PFSK-1 (cell line): ENCODE measurements around the gene IZUMO1.

Experiments
- FOXP2 ChIP-seq: optimal IDR thresholded peaks from 2 replicates; pipeline ENCODE3; 2011; ENCODE audit warnings: borderline replicate concordance, control low read depth, inconsistent platforms; ENCODE audit not compliant: insufficient read depth; ENCODE audit errors: extremely low read length, extremely low read depth
- POLR2AphosphoS5 ChIP-seq: IDR thresholded peaks from 2 replicates; pipeline ENCODE4 v1.6.1; 2012; ENCODE audit warnings: low read depth, mild to moderate bottlenecking, control low read depth, low read length, moderate library complexity
- SIN3A ChIP-seq: IDR thresholded peaks from 2 replicates; pipeline ENCODE4 v1.6.1; 2012; ENCODE audit warnings: mild to moderate bottlenecking, low read length, moderate library complexity, borderline replicate concordance; ENCODE audit not compliant: insufficient read depth
- TAF1 ChIP-seq: IDR thresholded peaks from 2 replicates; pipeline ENCODE4 v1.6.1; 2012; ENCODE audit warnings: low read length, control low read depth, borderline replicate concordance; ENCODE audit not compliant: insufficient read depth
- TF ChIP-seq, protein P1 (sequence below), 2 experiments: IDR thresholded peaks; 2 replicates each; pipeline versions ENCODE4 v1.6.1 to v1.8.0; 2011 to 2012; ENCODE audit warnings: low read depth in 2 of 2, low read length in 2 of 2, control low read depth in 1 of 2, inconsistent platforms in 1 of 2, mild to moderate bottlenecking in 1 of 2, moderate library complexity in 1 of 2; ENCODE audit not compliant: insufficient read depth in 1 of 2

The IZUMO1 gene

DNA sequence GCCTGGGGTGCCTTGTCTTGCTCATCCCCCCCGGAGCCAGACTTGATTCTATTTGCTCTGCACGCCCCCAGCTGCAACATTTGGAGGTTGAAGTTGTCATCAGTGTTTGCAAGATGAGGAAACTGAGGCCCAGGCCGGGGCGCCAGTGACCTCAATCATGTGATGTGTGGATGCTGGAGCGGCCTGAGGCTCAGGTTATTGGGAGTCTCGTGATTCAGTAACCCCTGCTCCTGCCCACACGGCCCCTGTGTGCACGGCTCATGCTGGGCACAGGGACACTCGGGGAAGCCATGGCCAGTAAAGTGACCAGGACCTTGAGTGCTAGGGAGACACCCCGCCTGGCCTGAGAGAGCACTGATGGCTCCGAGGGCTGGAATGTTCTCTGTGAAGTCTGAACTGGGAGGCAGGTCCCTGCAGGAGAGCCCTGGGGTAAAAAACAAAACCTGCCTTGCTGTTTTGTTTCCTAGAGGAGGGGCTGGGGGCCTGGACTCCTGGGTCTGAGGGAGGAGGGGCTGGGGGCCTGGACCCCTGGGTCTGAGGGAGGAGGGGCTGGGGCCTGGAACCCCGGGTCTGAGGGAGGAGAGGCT is 10.5 kb upstream of the IZUMO1 start:
- TF ChIP-seq TAF1, result no peak
- TF ChIP-seq, protein P1, sequence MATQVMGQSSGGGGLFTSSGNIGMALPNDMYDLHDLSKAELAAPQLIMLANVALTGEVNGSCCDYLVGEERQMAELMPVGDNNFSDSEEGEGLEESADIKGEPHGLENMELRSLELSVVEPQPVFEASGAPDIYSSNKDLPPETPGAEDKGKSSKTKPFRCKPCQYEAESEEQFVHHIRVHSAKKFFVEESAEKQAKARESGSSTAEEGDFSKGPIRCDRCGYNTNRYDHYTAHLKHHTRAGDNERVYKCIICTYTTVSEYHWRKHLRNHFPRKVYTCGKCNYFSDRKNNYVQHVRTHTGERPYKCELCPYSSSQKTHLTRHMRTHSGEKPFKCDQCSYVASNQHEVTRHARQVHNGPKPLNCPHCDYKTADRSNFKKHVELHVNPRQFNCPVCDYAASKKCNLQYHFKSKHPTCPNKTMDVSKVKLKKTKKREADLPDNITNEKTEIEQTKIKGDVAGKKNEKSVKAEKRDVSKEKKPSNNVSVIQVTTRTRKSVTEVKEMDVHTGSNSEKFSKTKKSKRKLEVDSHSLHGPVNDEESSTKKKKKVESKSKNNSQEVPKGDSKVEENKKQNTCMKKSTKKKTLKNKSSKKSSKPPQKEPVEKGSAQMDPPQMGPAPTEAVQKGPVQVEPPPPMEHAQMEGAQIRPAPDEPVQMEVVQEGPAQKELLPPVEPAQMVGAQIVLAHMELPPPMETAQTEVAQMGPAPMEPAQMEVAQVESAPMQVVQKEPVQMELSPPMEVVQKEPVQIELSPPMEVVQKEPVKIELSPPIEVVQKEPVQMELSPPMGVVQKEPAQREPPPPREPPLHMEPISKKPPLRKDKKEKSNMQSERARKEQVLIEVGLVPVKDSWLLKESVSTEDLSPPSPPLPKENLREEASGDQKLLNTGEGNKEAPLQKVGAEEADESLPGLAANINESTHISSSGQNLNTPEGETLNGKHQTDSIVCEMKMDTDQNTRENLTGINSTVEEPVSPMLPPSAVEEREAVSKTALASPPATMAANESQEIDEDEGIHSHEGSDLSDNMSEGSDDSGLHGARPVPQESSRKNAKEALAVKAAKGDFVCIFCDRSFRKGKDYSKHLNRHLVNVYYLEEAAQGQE (IDR thresholded peaks at IDR 0.05; ENCODE audit: insufficient read depth in 1 of 2, low read depth in 2 of 2, low read length in 2 of 2), result no peak
- TF ChIP-seq POLR2AphosphoS5, result no peak
- TF ChIP-seq FOXP2, result no peak
- TF ChIP-seq SIN3A, result no peak

DNA sequence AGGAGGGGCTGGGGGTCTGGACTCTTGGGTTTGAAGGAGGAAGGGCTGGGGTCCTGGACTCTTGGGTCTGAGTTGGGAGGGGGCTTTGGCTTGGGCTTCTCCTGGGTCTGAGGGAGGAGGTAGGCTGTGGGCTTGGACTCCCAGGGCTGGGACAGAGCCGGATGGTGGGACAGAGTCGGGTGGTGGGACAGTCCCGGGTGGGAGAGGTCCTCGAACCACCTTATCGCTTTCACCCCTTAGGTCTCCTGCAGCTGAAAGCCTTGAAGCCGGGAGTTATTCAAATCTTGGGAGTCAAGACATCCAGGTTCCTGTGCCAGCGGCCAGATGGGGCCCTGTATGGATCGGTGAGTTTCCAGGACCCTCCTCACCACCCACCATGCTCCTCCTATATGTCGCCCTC is 10.0 kb upstream of the IZUMO1 start:
- TF ChIP-seq SIN3A (no peak), FOXP2 (no peak), TAF1 (no peak), POLR2AphosphoS5 (no peak)
- TF ChIP-seq, protein P1 (IDR thresholded peaks at IDR 0.05; ENCODE audit: insufficient read depth in 1 of 2, low read depth in 2 of 2, low read length in 2 of 2), result no peak

DNA sequence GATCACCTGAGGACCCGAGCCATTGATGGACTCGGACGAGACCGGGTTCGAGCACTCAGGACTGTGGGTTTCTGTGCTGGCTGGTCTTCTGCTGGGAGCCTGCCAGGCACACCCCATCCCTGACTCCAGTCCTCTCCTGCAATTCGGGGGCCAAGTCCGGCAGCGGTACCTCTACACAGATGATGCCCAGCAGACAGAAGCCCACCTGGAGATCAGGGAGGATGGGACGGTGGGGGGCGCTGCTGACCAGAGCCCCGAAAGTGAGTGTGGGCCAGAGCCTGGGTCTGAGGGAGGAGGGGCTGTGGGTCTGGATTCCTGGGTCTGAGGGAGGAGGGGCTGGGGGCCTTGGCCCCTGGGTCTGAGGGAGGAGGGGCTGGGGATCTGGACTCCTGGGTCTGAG is 9.5 kb upstream of the IZUMO1 start:
- TF ChIP-seq, protein P1 (IDR thresholded peaks at IDR 0.05; ENCODE audit: insufficient read depth in 1 of 2, low read depth in 2 of 2, low read length in 2 of 2), result no peak
- TF ChIP-seq POLR2AphosphoS5 (no peak), FOXP2 (no peak), SIN3A (no peak), TAF1 (no peak)

DNA sequence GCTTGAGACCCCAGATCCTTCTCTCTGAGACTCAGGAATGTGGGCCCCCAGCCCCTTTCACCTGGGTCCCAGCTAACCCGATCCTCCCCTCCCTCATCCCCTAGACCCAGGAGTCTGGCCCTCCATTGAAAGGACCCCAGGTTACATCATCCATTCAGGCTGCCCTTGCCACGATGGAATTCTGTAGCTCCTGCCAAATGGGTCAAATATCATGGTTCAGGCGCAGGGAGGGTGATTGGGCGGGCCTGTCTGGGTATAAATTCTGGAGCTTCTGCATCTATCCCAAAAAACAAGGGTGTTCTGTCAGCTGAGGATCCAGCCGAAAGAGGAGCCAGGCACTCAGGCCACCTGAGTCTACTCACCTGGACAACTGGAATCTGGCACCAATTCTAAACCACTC is 9.1 kb upstream of the IZUMO1 start:
- no peak for TF ChIP-seq POLR2AphosphoS5
- no peak for TF ChIP-seq TAF1
- TF ChIP-seq, protein P1 (IDR thresholded peaks at IDR 0.05; ENCODE audit: insufficient read depth in 1 of 2, low read depth in 2 of 2, low read length in 2 of 2), result no peak
- no peak for TF ChIP-seq SIN3A
- TF ChIP-seq FOXP2, result no peak

DNA sequence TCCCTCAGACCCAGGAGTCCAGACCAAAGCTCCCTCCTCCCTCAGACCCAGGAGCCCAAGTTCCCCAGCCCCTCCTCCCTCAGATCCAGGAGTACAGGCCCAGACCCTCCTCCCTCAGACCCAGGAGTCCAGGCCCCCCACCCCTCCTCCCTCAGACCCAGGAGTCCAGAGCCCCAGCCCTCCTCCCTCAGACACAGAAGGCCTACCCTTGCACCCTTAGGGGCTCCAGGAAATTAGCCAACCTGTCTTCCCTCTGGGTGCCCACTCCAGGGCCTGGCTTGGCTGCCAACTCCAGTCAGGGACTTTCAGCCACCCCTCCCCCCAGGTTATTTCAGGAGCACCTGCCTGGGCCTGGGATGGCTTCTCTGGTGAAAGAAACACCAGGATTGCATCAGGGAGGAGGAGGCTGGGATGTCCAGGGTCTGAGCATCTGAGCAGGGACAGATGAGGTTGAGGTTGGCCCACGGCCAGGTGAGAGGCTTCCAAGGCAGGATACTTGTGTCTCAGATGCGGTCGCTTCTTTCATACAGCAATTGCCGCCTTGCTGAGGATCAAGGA is 8.5 kb upstream of the IZUMO1 start, which contains the start of gene FGF21:
FGF21 (plus strand) TSS at position 441 of the 558 bp plus-strand sequence. CDS start 713 bp downstream, outside the sequence.
- TF ChIP-seq TAF1 (no peak), SIN3A (no peak)
